ENCODE measurements around the gene AKR7A3. TPM values are rescaled to one million over a fixed set of nuclear protein-coding genes. Genes with fewer than 3 reads are reported as not detected.
A peak's percentile ranks its signal among the peaks of the same experiment; 100 is the strongest.
"Not testable (repeated sequence)": the region's sequence is repeated elsewhere in the genome, so short reads cannot be mapped to it uniquely, and the experiment has no call there.

AKR7A3 gene
- total RNA-seq, 5 donors from 2014 or later (not counting 1 experiment from before 2014, with no cell fraction given) = 0.82 to 2.8 (median 1.1) TPM

GRCh38 chr1:19305880-19306279 lies 17.3 kb upstream of the AKR7A3 start:
- 95% methylated on average over 5 of the region's 11 CpGs for WGBS (ENCODE audit: insufficient coverage)
- no peaks in the 10 kb centered on the region for H3K9me3 Mint-ChIP-seq
- POLR2A ChIA-PET = no interaction called here
- H3K4me1 Mint-ChIP-seq = peaks cover 14 to 22% (median 18%) of the 10 kb centered on the region in 3 donors
- no peak overlapping the region for H3K27ac ChIP-seq (ENCODE audit: low read length)
- H3K36me3 Mint-ChIP-seq = peaks cover 46% of the 10 kb centered on the region
- CTCF ChIA-PET = no interaction called here
- peaks cover 3 to 6% of the 10 kb centered on the region in 2 experiments for H3K4me1 ChIP-seq (ENCODE audit: control insufficient read depth in 1 of 2, extremely low read depth in 1 of 2, insufficient read depth in 2 of 2, low read length in 2 of 2)
- DNase-seq (no peak), ATAC-seq (replicated peaks in 1 of 4) (no peak)
- H3K27ac Mint-ChIP-seq = no peak overlapping the region
- H3K4me3 Mint-ChIP-seq = no peak overlapping the region
- no peak overlapping the region for H3K4me3 ChIP-seq (ENCODE audit: control insufficient read depth in 1 of 2, extremely low read depth in 1 of 2, low read length in 1 of 2)
- H3K27me3 Mint-ChIP-seq = no peaks in the 10 kb centered on the region
- no peaks in the 10 kb centered on the region for H3K27me3 ChIP-seq (replicated peaks in 1 of 2; ENCODE audit: control insufficient read depth in 2 of 2, extremely low read depth in 1 of 2, insufficient read depth in 2 of 2, low read length in 1 of 2)
- H3K36me3 ChIP-seq (ENCODE audit: control insufficient read depth in 2 of 2, extremely low read depth in 1 of 2, insufficient read depth in 1 of 2, low read length in 1 of 2) = peaks cover 21 to 56% of the 10 kb centered on the region in 2 donors
- no peaks in the 10 kb centered on the region for H3K9me3 ChIP-seq

- POLR2A ChIA-PET = interaction anchor here in 1 of 2 donors (0.7 kb wide), 1 partner anchor 203 kb away, joined by 3 read pairs; no protein-coding TSS in a partner anchor
- H3K36me3 ChIP-seq (ENCODE audit: control insufficient read depth in 2 of 2, extremely low read depth in 1 of 2, insufficient read depth in 1 of 2, low read length in 1 of 2) = peaks cover 21 to 56% of the 10 kb centered on the region in 2 donors
- 100% methylated on average over 4 of the region's 10 CpGs for WGBS (ENCODE audit: insufficient coverage)
- H3K4me1 ChIP-seq (ENCODE audit: control insufficient read depth in 1 of 2, extremely low read depth in 1 of 2, insufficient read depth in 2 of 2, low read length in 2 of 2); H3K4me3 Mint-ChIP-seq; H3K27ac Mint-ChIP-seq; ATAC-seq (replicated peaks in 1 of 4); H3K27ac ChIP-seq (ENCODE audit: low read length); H3K9me3 Mint-ChIP-seq; CTCF ChIA-PET; H3K9me3 ChIP-seq; H3K4me3 ChIP-seq (ENCODE audit: control insufficient read depth in 1 of 2, extremely low read depth in 1 of 2, low read length in 1 of 2); DNase-seq; H3K27me3 ChIP-seq (replicated peaks in 1 of 2; ENCODE audit: control insufficient read depth in 2 of 2, extremely low read depth in 1 of 2, insufficient read depth in 2 of 2, low read length in 1 of 2); H3K27me3 Mint-ChIP-seq: not testable (repeated sequence)
- Mint-ChIP-seq H3K36me3 (peaks cover 52% of the 10 kb centered on the region), H3K4me1 (peaks cover 3 to 16% (median 4%) of the 10 kb centered on the region in 3 donors)
These were observed 15.5 kb upstream of the AKR7A3 start for GRCh38 chr1:19304081-19304480.

GRCh38 chr1:19300211-19300610 lies 11.6 kb upstream of the AKR7A3 start:
- Mint-ChIP-seq H3K27me3 (no peaks in the 10 kb centered on the region), H3K4me1 (no peaks in the 10 kb centered on the region), H3K36me3 (peaks cover 39% of the 10 kb centered on the region), H3K4me3 (no peak overlapping the region), H3K9me3 (peaks cover 3 to 7% (median 6%) of the 10 kb centered on the region in 3 donors), H3K27ac (no peak overlapping the region)
- no peak overlapping the region for H3K27ac ChIP-seq (ENCODE audit: low read length)
- ChIA-PET POLR2A (no interaction called here), CTCF (no interaction called here)
- DNase-seq (no peak), ATAC-seq (replicated peaks in 1 of 4) (no peak)
- no peaks in the 10 kb centered on the region for H3K27me3 ChIP-seq (replicated peaks in 1 of 2; ENCODE audit: control insufficient read depth in 2 of 2, extremely low read depth in 1 of 2, insufficient read depth in 2 of 2, low read length in 1 of 2)
- H3K4me3 ChIP-seq (ENCODE audit: control insufficient read depth in 1 of 2, extremely low read depth in 1 of 2, low read length in 1 of 2) = no peak overlapping the region
- H3K4me1 ChIP-seq (ENCODE audit: control insufficient read depth in 1 of 2, extremely low read depth in 1 of 2, insufficient read depth in 2 of 2, low read length in 2 of 2) = no peaks in the 10 kb centered on the region
- H3K9me3 ChIP-seq = no peaks in the 10 kb centered on the region
- peaks cover 3 to 24% of the 10 kb centered on the region in 2 donors for H3K36me3 ChIP-seq (ENCODE audit: control insufficient read depth in 2 of 2, extremely low read depth in 1 of 2, insufficient read depth in 1 of 2, low read length in 1 of 2)
- WGBS (ENCODE audit: insufficient coverage) = 96% methylated on average over 2 of the region's 2 CpGs

GRCh38 chr1:19294638-19295037 lies 6.1 kb upstream of the AKR7A3 start:
- ChIA-PET POLR2A (no interaction called here), CTCF (no interaction called here)
- Histone ChIP-seq H3K4me3 (ENCODE audit: control insufficient read depth in 1 of 2, extremely low read depth in 1 of 2, low read length in 1 of 2) (no peak overlapping the region), H3K4me1 (ENCODE audit: control insufficient read depth in 1 of 2, extremely low read depth in 1 of 2, insufficient read depth in 2 of 2, low read length in 2 of 2) (no peaks in the 10 kb centered on the region), H3K36me3 (ENCODE audit: control insufficient read depth in 2 of 2, extremely low read depth in 1 of 2, insufficient read depth in 1 of 2, low read length in 1 of 2) (peaks cover 0 to 3% of the 10 kb centered on the region in 2 donors), H3K9me3 (no peaks in the 10 kb centered on the region), H3K27me3 (replicated peaks in 1 of 2; ENCODE audit: control insufficient read depth in 2 of 2, extremely low read depth in 1 of 2, insufficient read depth in 2 of 2, low read length in 1 of 2) (peaks cover 0 to 2% of the 10 kb centered on the region in 2 experiments), H3K27ac (ENCODE audit: low read length) (no peak overlapping the region)
- Mint-ChIP-seq H3K27me3 (peaks cover 0 to 3% of the 10 kb centered on the region in 2 donors), H3K4me3 (no peak overlapping the region), H3K36me3 (peaks cover 16% of the 10 kb centered on the region), H3K4me1 (peaks cover 0 to 3% (median 0%) of the 10 kb centered on the region in 3 donors), H3K27ac (no peak overlapping the region), H3K9me3 (peaks cover 8 to 18% (median 12%) of the 10 kb centered on the region in 3 donors)
- ATAC-seq (replicated peaks in 1 of 4) (no peak), DNase-seq (no peak)
- WGBS (ENCODE audit: insufficient coverage) = 100% methylated on average over 2 of the region's 2 CpGs

GRCh38 chr1:19289244-19289643 lies 674 bp upstream of the AKR7A3 start:
- DNase-seq (no peak), ATAC-seq (replicated peaks in 1 of 4) (no peak)
- WGBS (ENCODE audit: insufficient coverage) = 63% methylated on average over 1 of the region's 2 CpGs
- H3K4me3 Mint-ChIP-seq = peak overlapping the region; percentile 22 to 62 (median 60)
- peak overlapping the region; percentile 28 to 61 for H3K4me3 ChIP-seq (ENCODE audit: control insufficient read depth in 1 of 2, extremely low read depth in 1 of 2, low read length in 1 of 2)
- CTCF ChIA-PET = interaction anchor here in 1 of 2 donors (0.6 kb wide), 1 partner anchor 322 kb away, joined by 3 read pairs; no protein-coding TSS in a partner anchor
- H3K27ac Mint-ChIP-seq = no peak overlapping the region
- no peak overlapping the region for H3K27ac ChIP-seq (ENCODE audit: low read length)
- peaks cover 3 to 9% of the 10 kb centered on the region in 2 experiments for H3K4me1 ChIP-seq (ENCODE audit: control insufficient read depth in 1 of 2, extremely low read depth in 1 of 2, insufficient read depth in 2 of 2, low read length in 2 of 2)
- peaks cover 6 to 19% (median 8%) of the 10 kb centered on the region in 3 donors for H3K4me1 Mint-ChIP-seq
- H3K9me3 ChIP-seq = no peaks in the 10 kb centered on the region
- H3K36me3 ChIP-seq (ENCODE audit: control insufficient read depth in 2 of 2, extremely low read depth in 1 of 2, insufficient read depth in 1 of 2, low read length in 1 of 2) = peaks cover 0 to 3% of the 10 kb centered on the region in 2 donors
- POLR2A ChIA-PET = no interaction called here
- peaks cover 2% of the 10 kb centered on the region for H3K36me3 Mint-ChIP-seq
- peaks cover 10 to 13% of the 10 kb centered on the region in 2 donors for H3K27me3 Mint-ChIP-seq
- peaks cover 0 to 16% of the 10 kb centered on the region in 2 experiments for H3K27me3 ChIP-seq (replicated peaks in 1 of 2; ENCODE audit: control insufficient read depth in 2 of 2, extremely low read depth in 1 of 2, insufficient read depth in 2 of 2, low read length in 1 of 2)
- peaks cover 0 to 2% (median 2%) of the 10 kb centered on the region in 3 donors for H3K9me3 Mint-ChIP-seq

- ATAC-seq (replicated peaks in 1 of 4) = no peak
- peaks cover 10 to 13% of the 10 kb centered on the region in 2 donors for H3K27me3 Mint-ChIP-seq
- H3K27me3 ChIP-seq (replicated peaks in 1 of 2; ENCODE audit: control insufficient read depth in 2 of 2, extremely low read depth in 1 of 2, insufficient read depth in 2 of 2, low read length in 1 of 2) = peaks cover 0 to 16% of the 10 kb centered on the region in 2 experiments
- H3K9me3 ChIP-seq = no peaks in the 10 kb centered on the region
- no peak overlapping the region for H3K27ac Mint-ChIP-seq
- H3K9me3 Mint-ChIP-seq = no peaks in the 10 kb centered on the region
- CTCF ChIA-PET = no interaction called here
- no peak for DNase-seq
- WGBS (ENCODE audit: insufficient coverage) = 95% methylated on average over 11 of the region's 13 CpGs
- POLR2A ChIA-PET = no interaction called here
- H3K27ac ChIP-seq (ENCODE audit: low read length) = no peak overlapping the region
- H3K36me3 Mint-ChIP-seq = no peaks in the 10 kb centered on the region
- peaks cover 3 to 9% of the 10 kb centered on the region in 2 experiments for H3K4me1 ChIP-seq (ENCODE audit: control insufficient read depth in 1 of 2, extremely low read depth in 1 of 2, insufficient read depth in 2 of 2, low read length in 2 of 2)
- no peak overlapping the region for H3K4me3 ChIP-seq (ENCODE audit: control insufficient read depth in 1 of 2, extremely low read depth in 1 of 2, low read length in 1 of 2)
- peaks cover 0 to 2% of the 10 kb centered on the region in 2 donors for H3K36me3 ChIP-seq (ENCODE audit: control insufficient read depth in 2 of 2, extremely low read depth in 1 of 2, insufficient read depth in 1 of 2, low read length in 1 of 2)
- H3K4me1 Mint-ChIP-seq = peaks cover 6 to 19% (median 8%) of the 10 kb centered on the region in 3 donors
- peak overlapping the region; percentile 42 to 76 (median 55) for H3K4me3 Mint-ChIP-seq
These were observed 959 bp downstream of the AKR7A3 start for GRCh38 chr1:19287436-19288185.
